ENCODE measurements around the gene XPR1.

Gene XPR1

GRCh38 chr1:180734366-180734765, 102.5 kb downstream of the XPR1 start:
- H3K36me3 ChIP-seq (ENCODE audit: control insufficient read depth, insufficient read depth, low read length): no peaks in the 10 kb centered on the region
- H3K4me1 ChIP-seq (ENCODE audit: control insufficient read depth, insufficient read depth, low read length): no peaks in the 10 kb centered on the region
- no peak overlapping the region for H3K4me3 ChIP-seq (ENCODE audit: insufficient read depth, low read depth, low read length)
- no peaks in the 10 kb centered on the region for H3K9me3 ChIP-seq (ENCODE audit: control insufficient read depth, low read length)
- no peaks in the 10 kb centered on the region for H3K27me3 ChIP-seq (ENCODE audit: control insufficient read depth, insufficient read depth, low read length, poor library complexity, severe bottlenecking)
- WGBS, 2 experiments: 95 to 96% methylated on average over 2 of the region's 2 CpGs
- no peak overlapping the region for H3K27ac ChIP-seq (ENCODE audit: insufficient read depth, low read depth, low read length, poor library complexity, severe bottlenecking)

GRCh38 chr1:180742663-180743062, 110.8 kb downstream of the XPR1 start:
- Histone ChIP-seq H3K4me3 (ENCODE audit: insufficient read depth, low read depth, low read length) (no peak overlapping the region), H3K9me3 (ENCODE audit: control insufficient read depth, low read length) (no peaks in the 10 kb centered on the region), H3K4me1 (ENCODE audit: control insufficient read depth, insufficient read depth, low read length) (no peaks in the 10 kb centered on the region), H3K27ac (ENCODE audit: insufficient read depth, low read depth, low read length, poor library complexity, severe bottlenecking) (no peak overlapping the region), H3K27me3 (ENCODE audit: control insufficient read depth, insufficient read depth, low read length, poor library complexity, severe bottlenecking) (no peaks in the 10 kb centered on the region), H3K36me3 (ENCODE audit: control insufficient read depth, insufficient read depth, low read length) (no peaks in the 10 kb centered on the region)

GRCh38 chr1:180743868-180744267, 112.0 kb downstream of the XPR1 start:
- Histone ChIP-seq H3K27me3 (ENCODE audit: control insufficient read depth, insufficient read depth, low read length, poor library complexity, severe bottlenecking) (no peaks in the 10 kb centered on the region), H3K36me3 (ENCODE audit: control insufficient read depth, insufficient read depth, low read length) (no peaks in the 10 kb centered on the region), H3K4me3 (ENCODE audit: insufficient read depth, low read depth, low read length) (no peak overlapping the region), H3K9me3 (ENCODE audit: control insufficient read depth, low read length) (no peaks in the 10 kb centered on the region), H3K4me1 (ENCODE audit: control insufficient read depth, insufficient read depth, low read length) (no peaks in the 10 kb centered on the region), H3K27ac (ENCODE audit: insufficient read depth, low read depth, low read length, poor library complexity, severe bottlenecking) (no peak overlapping the region)

GRCh38 chr1:180745098-180745497, 113.3 kb downstream of the XPR1 start:
- H3K9me3 ChIP-seq (ENCODE audit: control insufficient read depth, low read length): no peaks in the 10 kb centered on the region
- H3K36me3 ChIP-seq (ENCODE audit: control insufficient read depth, insufficient read depth, low read length): no peaks in the 10 kb centered on the region
- H3K4me1 ChIP-seq (ENCODE audit: control insufficient read depth, insufficient read depth, low read length): no peaks in the 10 kb centered on the region
- H3K27me3 ChIP-seq (ENCODE audit: control insufficient read depth, insufficient read depth, low read length, poor library complexity, severe bottlenecking): no peaks in the 10 kb centered on the region
- WGBS, 2 experiments: 89 to 95% methylated on average over 6 of the region's 6 CpGs
- H3K27ac ChIP-seq (ENCODE audit: insufficient read depth, low read depth, low read length, poor library complexity, severe bottlenecking): no peak overlapping the region
- no peak overlapping the region for H3K4me3 ChIP-seq (ENCODE audit: insufficient read depth, low read depth, low read length)

GRCh38 chr1:180751921-180752320, 120.1 kb downstream of the XPR1 start:
- H3K27me3 ChIP-seq (ENCODE audit: control insufficient read depth, insufficient read depth, low read length, poor library complexity, severe bottlenecking): no peaks in the 10 kb centered on the region
- H3K9me3 ChIP-seq (ENCODE audit: control insufficient read depth, low read length): no peaks in the 10 kb centered on the region
- H3K27ac ChIP-seq (ENCODE audit: insufficient read depth, low read depth, low read length, poor library complexity, severe bottlenecking): no peak overlapping the region
- no CpG with 5 or more reads among the region's 2 CpGs for WGBS, 2 experiments
- H3K36me3 ChIP-seq (ENCODE audit: control insufficient read depth, insufficient read depth, low read length): no peaks in the 10 kb centered on the region
- no peaks in the 10 kb centered on the region for H3K4me1 ChIP-seq (ENCODE audit: control insufficient read depth, insufficient read depth, low read length)
- H3K4me3 ChIP-seq (ENCODE audit: insufficient read depth, low read depth, low read length): no peak overlapping the region

- Histone ChIP-seq H3K4me1 (ENCODE audit: control insufficient read depth, insufficient read depth, low read length) (no peaks in the 10 kb centered on the region), H3K9me3 (ENCODE audit: control insufficient read depth, low read length) (no peaks in the 10 kb centered on the region), H3K4me3 (ENCODE audit: insufficient read depth, low read depth, low read length) (no peak overlapping the region), H3K27me3 (ENCODE audit: control insufficient read depth, insufficient read depth, low read length, poor library complexity, severe bottlenecking) (no peaks in the 10 kb centered on the region), H3K27ac (ENCODE audit: insufficient read depth, low read depth, low read length, poor library complexity, severe bottlenecking) (no peak overlapping the region), H3K36me3 (ENCODE audit: control insufficient read depth, insufficient read depth, low read length) (no peaks in the 10 kb centered on the region)
- 90 to 96% methylated on average over 5 to 7 of the region's 7 CpGs for WGBS, 2 experiments
Measured at GRCh38 chr1:180754453-180754852, 122.6 kb downstream of the XPR1 start.

GRCh38 chr1:180757657-180758056, 125.8 kb downstream of the XPR1 start:
- H3K4me3 ChIP-seq (ENCODE audit: insufficient read depth, low read depth, low read length): no peak overlapping the region
- no peaks in the 10 kb centered on the region for H3K27me3 ChIP-seq (ENCODE audit: control insufficient read depth, insufficient read depth, low read length, poor library complexity, severe bottlenecking)
- no peak overlapping the region for H3K27ac ChIP-seq (ENCODE audit: insufficient read depth, low read depth, low read length, poor library complexity, severe bottlenecking)
- 89 to 100% methylated on average over 1 of the region's 1 CpG for WGBS, 2 experiments
- no peaks in the 10 kb centered on the region for H3K36me3 ChIP-seq (ENCODE audit: control insufficient read depth, insufficient read depth, low read length)
- no peaks in the 10 kb centered on the region for H3K4me1 ChIP-seq (ENCODE audit: control insufficient read depth, insufficient read depth, low read length)
- H3K9me3 ChIP-seq (ENCODE audit: control insufficient read depth, low read length): no peaks in the 10 kb centered on the region

- WGBS, 2 experiments: 94 to 96% methylated on average over 4 to 5 of the region's 5 CpGs
- H3K27me3 ChIP-seq (ENCODE audit: control insufficient read depth, insufficient read depth, low read length, poor library complexity, severe bottlenecking): no peaks in the 10 kb centered on the region
- no peaks in the 10 kb centered on the region for H3K4me1 ChIP-seq (ENCODE audit: control insufficient read depth, insufficient read depth, low read length)
- no peaks in the 10 kb centered on the region for H3K9me3 ChIP-seq (ENCODE audit: control insufficient read depth, low read length)
- H3K27ac ChIP-seq (ENCODE audit: insufficient read depth, low read depth, low read length, poor library complexity, severe bottlenecking): no peak overlapping the region
- H3K4me3 ChIP-seq (ENCODE audit: insufficient read depth, low read depth, low read length): no peak overlapping the region
- H3K36me3 ChIP-seq (ENCODE audit: control insufficient read depth, insufficient read depth, low read length): no peaks in the 10 kb centered on the region
Measured at GRCh38 chr1:180762796-180763195, 131.0 kb downstream of the XPR1 start.

GRCh38 chr1:180765151-180765550, 133.3 kb downstream of the XPR1 start:
- Histone ChIP-seq H3K4me1 (ENCODE audit: control insufficient read depth, insufficient read depth, low read length) (no peaks in the 10 kb centered on the region), H3K27me3 (ENCODE audit: control insufficient read depth, insufficient read depth, low read length, poor library complexity, severe bottlenecking) (no peaks in the 10 kb centered on the region), H3K27ac (ENCODE audit: insufficient read depth, low read depth, low read length, poor library complexity, severe bottlenecking) (no peak overlapping the region), H3K9me3 (ENCODE audit: control insufficient read depth, low read length) (no peaks in the 10 kb centered on the region), H3K36me3 (ENCODE audit: control insufficient read depth, insufficient read depth, low read length) (no peaks in the 10 kb centered on the region), H3K4me3 (ENCODE audit: insufficient read depth, low read depth, low read length) (no peak overlapping the region)
- 98 to 100% methylated on average over 1 to 2 of the region's 2 CpGs for WGBS, 2 experiments

GRCh38 chr1:180769889-180770288, 138.1 kb downstream of the XPR1 start:
- no peaks in the 10 kb centered on the region for H3K36me3 ChIP-seq (ENCODE audit: control insufficient read depth, insufficient read depth, low read length)
- H3K27ac ChIP-seq (ENCODE audit: insufficient read depth, low read depth, low read length, poor library complexity, severe bottlenecking): no peak overlapping the region
- H3K27me3 ChIP-seq (ENCODE audit: control insufficient read depth, insufficient read depth, low read length, poor library complexity, severe bottlenecking): no peaks in the 10 kb centered on the region
- H3K9me3 ChIP-seq (ENCODE audit: control insufficient read depth, low read length): no peaks in the 10 kb centered on the region
- H3K4me3 ChIP-seq (ENCODE audit: insufficient read depth, low read depth, low read length): no peak overlapping the region
- H3K4me1 ChIP-seq (ENCODE audit: control insufficient read depth, insufficient read depth, low read length): no peaks in the 10 kb centered on the region

GRCh38 chr1:180773210-180773865, 141.5 kb downstream of the XPR1 start:
- Histone ChIP-seq H3K4me3 (ENCODE audit: insufficient read depth, low read depth, low read length) (no peak overlapping the region), H3K27me3 (ENCODE audit: control insufficient read depth, insufficient read depth, low read length, poor library complexity, severe bottlenecking) (no peaks in the 10 kb centered on the region), H3K36me3 (ENCODE audit: control insufficient read depth, insufficient read depth, low read length) (no peaks in the 10 kb centered on the region), H3K9me3 (ENCODE audit: control insufficient read depth, low read length) (no peaks in the 10 kb centered on the region), H3K27ac (ENCODE audit: insufficient read depth, low read depth, low read length, poor library complexity, severe bottlenecking) (no peak overlapping the region), H3K4me1 (ENCODE audit: control insufficient read depth, insufficient read depth, low read length) (no peaks in the 10 kb centered on the region)
- 91 to 98% methylated on average over 1 of the region's 1 CpG for WGBS, 2 experiments
